ENCODE results near the gene PSMD13. TPM values are rescaled to one million over a fixed set of nuclear protein-coding genes. Genes with fewer than 3 reads are reported as not detected.
A peak's percentile ranks its signal among the peaks of the same experiment; 100 is the strongest.

PSMD13 gene
- polyA plus RNA-seq, 1 donor (not counting 4 experiments of a cell fraction or from before 2014, with no cell fraction given) = 184 TPM

GRCh38 chr11:206002-206384 is 30.8 kb upstream of the PSMD13 start:
- H3K27me3 ChIP-seq (ENCODE audit: control insufficient read depth, extremely low read depth, insufficient read depth, low read length) = no peaks in the 10 kb centered on the region
- H3K4me2 ChIP-seq (ENCODE audit: control insufficient read depth, extremely low read depth, insufficient read depth, low read depth, low read length) = peak overlapping the region; percentile 97
- peak overlapping the region; percentile 80 for H3K27ac ChIP-seq (ENCODE audit: control insufficient read depth, insufficient read depth, low read length)
- H3K4me3 ChIP-seq (ENCODE audit: control insufficient read depth in 2 of 3, extremely low read depth in 1 of 3, insufficient read depth in 2 of 3, low read depth in 1 of 3, low read length in 3 of 3) = peak overlapping the region; percentile 89 to 94 (median 90)
- TF ChIP-seq EZH2 (IDR thresholded peaks at IDR 0.05; ENCODE audit: low read length) (no peak), CTCF (optimal IDR thresholded peaks at IDR 0.05 in 1 of 3, IDR thresholded peaks at IDR 0.05 in 1 of 3, conservative IDR thresholded peaks at IDR 0.05 in 1 of 3; ENCODE audit: extremely low read depth in 1 of 3, insufficient read depth in 2 of 3, low read length in 3 of 3) (no peak)
- H2AFZ ChIP-seq (ENCODE audit: control insufficient read depth, low read length) = no peak overlapping the region
- peaks cover 35 to 45% of the 10 kb centered on the region in 2 experiments for H3K36me3 ChIP-seq (ENCODE audit: control insufficient read depth in 2 of 2, extremely low read depth in 1 of 2, insufficient read depth in 2 of 2, low read length in 2 of 2)
- H3K9me1 ChIP-seq (ENCODE audit: control insufficient read depth, extremely low read depth, insufficient read depth, low read length) = peaks cover 2% of the 10 kb centered on the region
- peaks cover 8% of the 10 kb centered on the region for H4K20me1 ChIP-seq (ENCODE audit: control insufficient read depth, extremely low read depth, insufficient read depth, low read length)
- DNase-seq (ENCODE audit: low read depth, low spot score) (no peak), FAIRE-seq (no peak)
- H3K9me3 ChIP-seq (ENCODE audit: control insufficient read depth, low read depth, low read length) = no peaks in the 10 kb centered on the region
- H3K9ac ChIP-seq (ENCODE audit: control insufficient read depth, extremely low read depth, insufficient read depth, low read length) = peak overlapping the region; percentile 85
- H3K79me2 ChIP-seq (ENCODE audit: control insufficient read depth, insufficient read depth, low read length) = peaks cover 63% of the 10 kb centered on the region
- dilution Hi-C loops (cut with MboI; ENCODE audit: extremely low pct_ligation_motif_present, low sequenced_read_pairs) = no loop called here
- peaks cover 24% of the 10 kb centered on the region for H3K4me1 ChIP-seq (ENCODE audit: control insufficient read depth, extremely low read depth, insufficient read depth, low read length)

- H3K9ac ChIP-seq (ENCODE audit: control insufficient read depth, extremely low read depth, insufficient read depth, low read length) = peak overlapping the region; percentile 85
- peaks cover 2% of the 10 kb centered on the region for H3K9me1 ChIP-seq (ENCODE audit: control insufficient read depth, extremely low read depth, insufficient read depth, low read length)
- DNase-seq (ENCODE audit: low read depth, low spot score) (no peak), FAIRE-seq (no peak)
- H3K4me1 ChIP-seq (ENCODE audit: control insufficient read depth, extremely low read depth, insufficient read depth, low read length) = peaks cover 24% of the 10 kb centered on the region
- peak overlapping the region; percentile 97 for H3K4me2 ChIP-seq (ENCODE audit: control insufficient read depth, extremely low read depth, insufficient read depth, low read depth, low read length)
- dilution Hi-C loops (cut with MboI; ENCODE audit: extremely low pct_ligation_motif_present, low sequenced_read_pairs) = no loop called here
- peaks cover 69% of the 10 kb centered on the region for H3K79me2 ChIP-seq (ENCODE audit: control insufficient read depth, insufficient read depth, low read length)
- peak overlapping the region; percentile 89 to 94 (median 90) for H3K4me3 ChIP-seq (ENCODE audit: control insufficient read depth in 2 of 3, extremely low read depth in 1 of 3, insufficient read depth in 2 of 3, low read depth in 1 of 3, low read length in 3 of 3)
- H3K27ac ChIP-seq (ENCODE audit: control insufficient read depth, insufficient read depth, low read length) = peak overlapping the region; percentile 80
- peaks cover 38 to 49% of the 10 kb centered on the region in 2 experiments for H3K36me3 ChIP-seq (ENCODE audit: control insufficient read depth in 2 of 2, extremely low read depth in 1 of 2, insufficient read depth in 2 of 2, low read length in 2 of 2)
- H2AFZ ChIP-seq (ENCODE audit: control insufficient read depth, low read length) = no peak overlapping the region
- TF ChIP-seq CTCF (optimal IDR thresholded peaks at IDR 0.05 in 1 of 3, IDR thresholded peaks at IDR 0.05 in 1 of 3, conservative IDR thresholded peaks at IDR 0.05 in 1 of 3; ENCODE audit: extremely low read depth in 1 of 3, insufficient read depth in 2 of 3, low read length in 3 of 3) = no peak
- no peak for TF ChIP-seq EZH2 (IDR thresholded peaks at IDR 0.05; ENCODE audit: low read length)
- no peaks in the 10 kb centered on the region for H3K27me3 ChIP-seq (ENCODE audit: control insufficient read depth, extremely low read depth, insufficient read depth, low read length)
- peaks cover 8% of the 10 kb centered on the region for H4K20me1 ChIP-seq (ENCODE audit: control insufficient read depth, extremely low read depth, insufficient read depth, low read length)
- no peaks in the 10 kb centered on the region for H3K9me3 ChIP-seq (ENCODE audit: control insufficient read depth, low read depth, low read length)
Observed at GRCh38 chr11:206526-207207, 30.1 kb upstream of the PSMD13 start.

Measured in keratinocyte (primary cell).